Activated naive CD8-positive, alpha-beta T cell (primary cell): ENCODE measurements around the gene CGB8.

Experiments
- H3K27ac Mint-ChIP-seq: one replicate; pipeline ENCODE4 v1.8.0; 2021; ENCODE audit warnings: mixed read lengths
- H3K27me3 Mint-ChIP-seq: one replicate; pipeline ENCODE4 v1.8.0; 2021; ENCODE audit warnings: mixed read lengths
- H3K36me3 Mint-ChIP-seq: one replicate; pipeline ENCODE4 v1.8.0; 2021; ENCODE audit warnings: mixed read lengths
- H3K4me1 Mint-ChIP-seq: one replicate; pipeline ENCODE4 v1.8.0; 2021; ENCODE audit warnings: low read depth, mixed read lengths
- H3K4me3 Mint-ChIP-seq: one replicate; pipeline ENCODE4 v1.8.0; 2021; ENCODE audit warnings: mild to moderate bottlenecking, mixed read lengths
- H3K9me3 Mint-ChIP-seq: one replicate; pipeline ENCODE4 v1.8.0; 2021; ENCODE audit warnings: low read depth, mixed read lengths

Gene CGB8

DNA sequence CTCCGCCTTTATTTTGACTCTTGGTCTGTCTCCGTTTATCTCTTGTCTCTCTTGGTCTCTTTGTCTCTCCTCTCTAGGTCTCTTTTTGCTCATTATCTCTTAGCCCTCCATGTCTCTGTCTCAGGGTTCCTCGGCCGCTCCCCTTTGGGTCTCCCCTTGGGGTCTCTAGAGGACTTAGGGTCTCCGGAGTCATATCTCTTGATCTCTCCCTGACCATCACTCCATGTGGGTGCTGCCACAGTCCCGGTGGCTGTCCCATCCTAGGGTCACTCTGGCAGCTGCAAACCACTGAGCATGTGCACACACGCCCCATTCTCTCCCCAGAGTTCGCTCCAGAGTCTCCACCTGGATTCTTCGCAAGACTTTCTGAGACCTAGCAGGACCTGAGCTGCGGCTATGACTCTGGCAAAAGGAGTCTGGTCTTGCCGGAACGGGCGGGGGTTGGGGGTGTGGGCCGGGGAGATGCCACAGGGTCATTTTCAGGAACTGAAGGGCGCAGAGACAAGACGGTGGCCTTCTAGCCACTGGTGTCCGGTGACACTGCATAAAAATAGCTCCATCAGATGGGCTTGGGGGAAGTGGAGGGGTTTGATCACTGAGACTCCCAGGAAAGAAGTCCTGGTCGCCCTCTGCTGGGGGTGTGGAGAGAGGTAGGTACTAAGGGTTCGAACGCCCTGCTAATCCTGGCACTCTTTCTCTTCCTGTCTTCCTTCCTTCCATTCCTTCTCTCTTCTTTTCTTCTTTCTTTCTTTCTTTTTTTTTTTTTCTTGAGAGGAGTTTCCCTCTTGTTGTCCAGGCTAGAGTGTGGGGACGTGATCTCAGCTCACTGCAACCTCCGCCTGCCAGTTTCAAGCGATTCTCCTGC is 24.8 kb upstream of the CGB8 start:
- H3K27ac Mint-ChIP-seq = no peak overlapping the region
- H3K4me1 Mint-ChIP-seq = peaks cover 8% of the 10 kb centered on the region
- peaks cover 32% of the 10 kb centered on the region for H3K27me3 Mint-ChIP-seq
- peaks cover 3% of the 10 kb centered on the region for H3K36me3 Mint-ChIP-seq
- H3K4me3 Mint-ChIP-seq = peak overlapping the region; percentile 67
- H3K9me3 Mint-ChIP-seq = no peaks in the 10 kb centered on the region

DNA sequence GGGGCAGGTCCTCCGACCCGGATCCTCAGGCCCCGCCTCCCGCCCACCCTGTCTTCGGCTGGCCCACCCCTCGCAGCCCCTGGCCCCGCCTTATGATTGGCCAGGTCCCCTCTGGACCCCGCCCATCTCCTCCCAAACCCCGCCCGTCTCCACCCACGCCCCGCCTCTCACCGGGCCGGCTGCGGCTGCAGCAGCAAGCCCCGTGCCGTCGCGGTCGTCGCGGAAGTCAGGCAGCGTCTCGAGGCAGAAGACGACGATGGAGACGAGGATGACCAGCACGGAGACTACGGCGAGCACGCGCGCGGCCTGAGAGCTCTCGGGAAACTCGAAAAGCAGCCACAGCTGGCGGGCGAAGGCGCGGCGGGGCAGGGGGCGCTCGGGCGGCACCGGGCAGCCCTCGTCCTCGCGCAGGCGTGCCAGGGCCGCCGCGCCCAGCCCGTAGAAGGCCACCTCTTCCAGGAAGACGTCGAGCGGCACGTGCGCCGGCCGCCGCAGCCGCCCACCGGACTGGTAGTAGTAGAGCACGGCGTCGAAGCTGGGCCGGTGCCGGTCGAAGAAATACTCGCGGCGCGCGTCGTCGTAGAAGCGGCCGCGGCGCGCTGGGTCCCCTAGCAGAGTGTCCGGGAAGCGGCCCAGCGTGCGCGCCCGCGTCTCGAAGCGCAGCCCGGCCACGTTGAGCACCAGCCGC is 23.1 kb upstream of the CGB8 start:
- H3K36me3 Mint-ChIP-seq = peaks cover 3% of the 10 kb centered on the region

DNA sequence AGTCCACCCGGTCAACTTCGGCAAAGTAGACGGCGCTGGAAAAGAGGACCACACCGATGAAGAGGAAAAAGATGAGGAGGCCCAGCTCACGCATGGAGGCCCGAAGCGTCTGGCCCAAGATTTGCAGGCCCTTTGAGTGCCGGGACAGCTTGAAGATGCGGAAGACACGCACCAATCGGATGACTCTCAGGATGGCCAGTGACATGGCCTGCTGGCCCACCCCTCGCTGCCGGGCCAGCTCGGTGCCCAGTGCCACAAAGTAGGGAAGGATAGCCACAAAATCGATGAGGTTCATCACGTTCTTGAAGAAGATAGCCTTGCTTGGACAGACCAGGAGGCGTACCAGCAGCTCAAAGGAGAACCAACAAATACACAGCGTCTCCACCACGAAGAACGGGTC is 21.5 kb upstream of the CGB8 start:
- Mint-ChIP-seq H3K9me3 (no peaks in the 10 kb centered on the region), H3K4me1 (peaks cover 8% of the 10 kb centered on the region)

More for the DNA sequence above, 23.1 kb upstream of the CGB8 start:
- Mint-ChIP-seq H3K4me1 (peaks cover 8% of the 10 kb centered on the region), H3K4me3 (no peak overlapping the region), H3K9me3 (no peaks in the 10 kb centered on the region), H3K27ac (no peak overlapping the region), H3K27me3 (peaks cover 38% of the 10 kb centered on the region)

DNA sequence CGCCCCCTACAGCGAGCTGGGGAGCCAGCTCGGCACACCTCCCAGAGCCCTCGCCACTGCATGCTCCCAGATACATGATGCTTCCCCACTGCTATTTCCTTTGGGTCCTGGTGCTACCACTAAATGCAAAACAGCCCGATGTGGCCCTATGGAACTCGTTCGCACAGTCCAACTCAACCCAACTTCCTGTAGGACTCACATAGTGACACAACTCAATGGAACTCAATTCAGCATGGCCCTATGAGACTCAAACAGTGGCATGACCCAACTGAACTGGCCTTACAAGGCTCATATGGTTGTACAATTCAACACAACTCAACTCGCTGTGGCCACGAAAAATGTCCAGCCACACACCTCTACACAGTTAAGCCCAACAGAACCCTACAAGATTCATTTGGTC is 20.1 kb upstream of the CGB8 start:
- H3K4me1 Mint-ChIP-seq = peaks cover 8% of the 10 kb centered on the region
- peaks cover 45% of the 10 kb centered on the region for H3K27me3 Mint-ChIP-seq
- no peaks in the 10 kb centered on the region for H3K9me3 Mint-ChIP-seq
- H3K4me3 Mint-ChIP-seq = no peak overlapping the region
- H3K36me3 Mint-ChIP-seq = peaks cover 3% of the 10 kb centered on the region
- no peak overlapping the region for H3K27ac Mint-ChIP-seq

More for the DNA sequence above, 21.5 kb upstream of the CGB8 start:
- Mint-ChIP-seq H3K27me3 (peaks cover 50% of the 10 kb centered on the region), H3K4me3 (no peak overlapping the region), H3K36me3 (peaks cover 3% of the 10 kb centered on the region), H3K27ac (no peak overlapping the region)

DNA sequence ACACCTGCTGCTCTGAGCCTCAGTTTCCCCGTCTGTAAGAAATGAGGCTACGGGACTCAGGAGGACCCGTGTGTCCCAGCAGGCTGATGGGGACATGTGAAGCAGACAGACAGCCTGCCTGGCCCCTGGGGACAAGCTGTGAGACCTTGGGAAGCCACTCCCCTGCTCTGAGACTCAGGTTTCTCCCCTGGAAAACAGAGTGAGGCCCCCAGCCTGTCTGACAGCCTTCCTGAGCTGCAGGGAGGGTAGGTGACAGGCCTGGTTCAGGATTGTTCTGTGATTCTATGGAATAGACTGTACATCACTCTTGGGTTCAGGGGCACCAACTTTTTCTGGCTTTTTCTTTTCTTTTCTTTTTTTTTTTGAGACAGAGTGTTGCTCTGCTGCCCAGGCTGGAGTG is 18.6 kb upstream of the CGB8 start:
- H3K4me1 Mint-ChIP-seq = no peaks in the 10 kb centered on the region
- H3K9me3 Mint-ChIP-seq = no peaks in the 10 kb centered on the region
- H3K36me3 Mint-ChIP-seq = peaks cover 3% of the 10 kb centered on the region
- no peak overlapping the region for H3K27ac Mint-ChIP-seq
- H3K4me3 Mint-ChIP-seq = no peak overlapping the region
- peaks cover 35% of the 10 kb centered on the region for H3K27me3 Mint-ChIP-seq

DNA sequence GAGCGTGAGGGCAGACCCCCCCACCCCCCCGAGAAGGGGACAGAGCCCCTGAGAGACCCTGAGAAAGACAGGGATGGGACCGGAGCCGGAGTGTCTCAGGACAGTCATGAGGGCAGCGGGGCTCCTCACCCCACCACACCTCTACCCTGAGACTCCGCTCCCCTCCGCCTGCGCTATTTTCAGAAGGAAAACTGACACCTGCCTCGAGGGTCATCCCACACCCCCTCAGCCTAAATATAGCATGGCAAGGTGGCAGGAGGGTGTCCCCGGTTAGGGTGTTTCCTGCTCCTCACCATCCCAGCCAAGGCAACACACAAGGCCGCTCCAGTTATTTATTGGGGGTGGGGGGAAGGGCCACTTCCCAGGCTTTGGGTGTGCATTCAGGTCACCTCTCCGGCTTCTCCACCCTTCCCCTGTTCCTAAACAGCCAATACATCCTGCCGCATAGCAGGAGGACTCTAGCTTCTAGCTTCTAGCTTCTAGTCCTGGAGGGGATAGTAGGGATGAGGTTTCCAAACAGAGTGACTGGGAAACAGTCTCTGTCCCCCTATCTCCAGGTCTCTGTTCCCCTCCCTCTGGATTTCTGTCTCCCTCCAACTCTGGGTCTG is 17.1 kb upstream of the CGB8 start:
- H3K4me1 Mint-ChIP-seq = no peaks in the 10 kb centered on the region
- no peak overlapping the region for H3K4me3 Mint-ChIP-seq
- peaks cover 3% of the 10 kb centered on the region for H3K36me3 Mint-ChIP-seq
- H3K27me3 Mint-ChIP-seq = peaks cover 34% of the 10 kb centered on the region
- no peak overlapping the region for H3K27ac Mint-ChIP-seq
- no peaks in the 10 kb centered on the region for H3K9me3 Mint-ChIP-seq

DNA sequence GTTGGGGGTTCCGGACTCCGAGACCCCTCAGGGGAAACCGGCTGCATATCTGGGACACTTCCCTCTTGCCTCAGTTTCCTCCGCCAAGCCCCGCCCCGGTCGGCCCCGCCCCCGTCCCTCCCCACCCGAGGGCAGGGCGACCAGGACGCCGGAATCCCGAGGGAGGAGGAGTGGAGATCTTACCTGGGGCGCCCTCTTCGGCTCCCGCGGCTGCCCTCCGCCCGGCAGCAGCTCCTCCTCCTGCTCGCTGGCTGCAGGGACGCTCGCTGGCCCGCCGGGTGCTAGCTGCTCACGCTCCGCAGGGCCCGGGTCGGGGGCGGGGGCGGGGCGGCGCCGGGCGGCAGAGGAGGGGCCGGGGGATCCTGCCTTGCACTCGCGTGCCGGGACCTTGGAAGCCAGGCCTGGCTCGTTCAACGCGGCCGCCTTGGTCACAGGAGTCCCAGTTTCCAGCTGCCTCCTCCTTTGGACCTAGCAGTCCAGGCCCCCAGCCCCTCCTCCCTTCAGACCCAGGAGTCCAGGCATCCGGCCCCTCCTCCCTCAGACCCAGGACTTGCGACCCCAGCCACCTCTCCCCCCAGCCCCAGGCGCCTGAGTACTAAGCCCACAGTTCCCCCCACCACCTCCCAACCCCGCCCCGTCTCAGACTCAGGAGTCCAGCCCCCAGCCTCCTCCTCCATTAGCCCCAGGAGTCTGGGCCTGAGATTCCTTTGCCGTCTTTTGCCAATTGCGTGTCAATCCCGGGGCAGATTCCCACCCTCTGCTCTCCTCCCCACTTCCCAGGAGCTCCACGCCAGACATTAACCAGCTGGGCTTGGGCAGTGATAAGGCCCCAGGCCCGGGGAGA is 16.1 kb upstream of the CGB8 start, which contains the start of gene NTF4:
TSS of gene NTF4 (minus strand) at position 51 of the 844 bp plus-strand sequence. CDS start 2,821 bp downstream, outside the sequence.
- H3K4me3 Mint-ChIP-seq = no peak within 1 kb of the TSS
- H3K9me3 Mint-ChIP-seq = no peaks in the 10 kb centered on the region
- H3K27ac Mint-ChIP-seq = no peak within 1 kb of the TSS
- no peaks in the 10 kb centered on the region for H3K36me3 Mint-ChIP-seq
- H3K27me3 Mint-ChIP-seq = peaks cover 31% of the 10 kb centered on the region
- no peaks in the 10 kb centered on the region for H3K4me1 Mint-ChIP-seq

DNA sequence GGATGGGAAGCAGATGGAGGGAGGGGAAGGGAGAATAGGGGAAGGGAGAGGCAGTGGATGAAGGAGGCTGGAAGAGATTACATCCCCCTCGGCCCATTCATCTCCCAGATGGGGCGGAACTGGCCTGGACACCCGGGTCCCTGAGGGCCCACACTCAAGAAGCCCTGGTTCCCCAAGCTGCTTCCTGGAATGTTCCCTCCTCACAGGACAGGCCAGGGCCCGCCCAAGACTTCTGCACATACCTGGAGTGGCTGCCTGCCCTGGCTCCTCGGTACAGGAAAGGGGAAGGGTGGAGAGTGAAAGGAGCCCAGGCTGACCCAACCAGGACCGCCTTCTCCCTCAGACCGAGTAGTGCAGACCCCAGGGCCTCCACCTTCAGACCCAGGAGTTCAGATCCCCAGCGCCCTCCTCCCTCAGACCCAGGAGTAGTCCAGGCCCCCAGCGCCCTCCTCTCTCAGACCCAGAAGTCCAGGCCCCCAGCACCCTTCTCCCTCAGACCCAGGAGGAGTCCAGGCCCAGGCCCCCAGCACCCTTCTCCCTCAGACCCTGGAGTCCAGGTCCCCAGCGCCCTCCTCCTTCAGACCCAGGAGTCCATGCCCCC is 15.2 kb upstream of the CGB8 start:
- no peaks in the 10 kb centered on the region for H3K4me1 Mint-ChIP-seq
- no peaks in the 10 kb centered on the region for H3K36me3 Mint-ChIP-seq
- H3K9me3 Mint-ChIP-seq = no peaks in the 10 kb centered on the region
- peaks cover 29% of the 10 kb centered on the region for H3K27me3 Mint-ChIP-seq
- no peak overlapping the region for H3K4me3 Mint-ChIP-seq
- H3K27ac Mint-ChIP-seq = no peak overlapping the region

DNA sequence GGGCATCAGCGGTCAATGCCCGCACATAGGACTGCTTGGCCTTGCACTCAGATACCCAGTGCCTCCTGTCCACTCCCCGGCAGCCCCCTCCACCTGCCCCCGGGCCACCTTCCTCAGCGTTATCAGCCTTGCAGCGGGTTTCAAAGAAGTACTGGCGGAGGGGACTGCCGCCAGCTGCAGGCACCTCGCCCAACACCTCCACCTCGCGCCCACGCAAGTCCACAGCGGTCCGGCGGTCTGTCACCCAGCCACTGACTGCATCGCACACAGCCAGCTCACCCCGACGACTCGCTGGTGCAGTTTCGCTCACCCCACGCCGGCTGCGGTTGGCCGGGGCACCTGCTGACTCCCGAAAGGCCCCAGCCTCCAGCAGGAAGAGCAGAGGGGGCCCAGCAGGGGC is 12.5 kb upstream of the CGB8 start:
- peaks cover 13% of the 10 kb centered on the region for H3K4me1 Mint-ChIP-seq
- H3K27ac Mint-ChIP-seq = no peak overlapping the region
- peaks cover 20% of the 10 kb centered on the region for H3K27me3 Mint-ChIP-seq
- H3K4me3 Mint-ChIP-seq = no peak overlapping the region
- H3K9me3 Mint-ChIP-seq = no peaks in the 10 kb centered on the region
- H3K36me3 Mint-ChIP-seq = no peaks in the 10 kb centered on the region

DNA sequence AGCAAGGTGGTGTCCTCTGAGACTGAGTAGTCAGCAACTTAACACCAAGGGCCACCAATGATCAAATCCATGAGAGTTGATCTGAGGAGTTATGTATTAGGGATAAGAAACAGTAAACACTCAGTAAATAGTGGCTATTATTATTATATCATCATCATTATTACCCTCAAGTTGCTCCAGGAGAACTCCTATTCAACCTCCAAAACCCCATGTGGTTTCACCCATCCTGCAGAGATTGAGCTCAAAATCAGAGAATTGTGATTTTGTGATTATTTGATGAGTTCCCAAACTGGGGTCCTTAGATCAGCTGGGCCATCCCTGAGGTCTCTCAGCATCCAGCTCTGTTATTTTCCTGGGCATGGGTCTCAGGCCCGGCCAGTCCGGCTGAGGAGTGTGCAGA is 12.1 kb upstream of the CGB8 start:
- Mint-ChIP-seq H3K36me3 (no peaks in the 10 kb centered on the region), H3K9me3 (no peaks in the 10 kb centered on the region), H3K27me3 (peaks cover 16% of the 10 kb centered on the region), H3K4me1 (peaks cover 15% of the 10 kb centered on the region), H3K4me3 (no peak overlapping the region), H3K27ac (no peak overlapping the region)

DNA sequence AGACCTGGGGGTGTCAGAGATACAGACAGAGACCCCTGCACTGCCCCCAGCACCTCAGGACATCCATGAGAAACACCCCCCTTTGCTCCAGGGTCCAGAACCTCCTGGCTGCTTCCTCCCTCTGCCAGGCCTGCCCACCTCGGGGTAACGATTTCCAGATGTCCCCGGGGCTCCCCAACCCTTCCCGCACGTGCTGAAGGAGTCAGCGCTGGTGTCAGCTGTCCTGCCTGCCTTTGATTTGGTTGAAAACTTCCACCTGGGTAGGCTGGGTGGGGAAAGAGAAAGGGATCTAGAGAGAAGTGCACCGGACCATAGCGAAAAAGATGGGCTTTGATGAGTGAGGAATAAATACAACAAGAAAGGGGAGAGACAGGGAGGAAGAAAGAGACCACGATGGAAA is 10.1 kb upstream of the CGB8 start:
- Mint-ChIP-seq H3K36me3 (no peaks in the 10 kb centered on the region), H3K9me3 (no peaks in the 10 kb centered on the region), H3K4me1 (peaks cover 15% of the 10 kb centered on the region), H3K27me3 (peaks cover 12% of the 10 kb centered on the region), H3K4me3 (no peak overlapping the region), H3K27ac (no peak overlapping the region)

DNA sequence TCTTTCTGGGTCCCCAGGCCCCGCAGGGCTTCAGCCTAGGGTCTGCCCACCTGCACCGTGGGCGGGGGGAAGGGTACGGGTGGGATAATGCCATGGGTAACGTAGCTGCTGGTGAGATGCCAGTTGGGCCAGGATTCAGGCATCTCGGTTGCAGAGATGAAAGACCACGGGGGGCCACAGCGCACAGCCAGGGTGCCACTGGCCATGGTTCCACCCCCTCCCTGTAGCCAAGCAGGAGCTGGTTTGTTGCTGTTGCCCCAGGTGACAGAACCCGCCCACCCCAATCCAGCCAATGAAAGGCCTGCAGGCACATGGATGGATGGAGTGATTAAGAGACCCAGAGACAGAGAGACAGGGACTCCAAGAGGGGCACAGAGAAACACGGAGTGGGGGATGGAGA is 9.7 kb upstream of the CGB8 start:
- no peaks in the 10 kb centered on the region for H3K9me3 Mint-ChIP-seq
- no peak overlapping the region for H3K27ac Mint-ChIP-seq
- no peak overlapping the region for H3K4me3 Mint-ChIP-seq
- H3K27me3 Mint-ChIP-seq = peaks cover 12% of the 10 kb centered on the region
- H3K36me3 Mint-ChIP-seq = no peaks in the 10 kb centered on the region
- H3K4me1 Mint-ChIP-seq = peaks cover 15% of the 10 kb centered on the region

DNA sequence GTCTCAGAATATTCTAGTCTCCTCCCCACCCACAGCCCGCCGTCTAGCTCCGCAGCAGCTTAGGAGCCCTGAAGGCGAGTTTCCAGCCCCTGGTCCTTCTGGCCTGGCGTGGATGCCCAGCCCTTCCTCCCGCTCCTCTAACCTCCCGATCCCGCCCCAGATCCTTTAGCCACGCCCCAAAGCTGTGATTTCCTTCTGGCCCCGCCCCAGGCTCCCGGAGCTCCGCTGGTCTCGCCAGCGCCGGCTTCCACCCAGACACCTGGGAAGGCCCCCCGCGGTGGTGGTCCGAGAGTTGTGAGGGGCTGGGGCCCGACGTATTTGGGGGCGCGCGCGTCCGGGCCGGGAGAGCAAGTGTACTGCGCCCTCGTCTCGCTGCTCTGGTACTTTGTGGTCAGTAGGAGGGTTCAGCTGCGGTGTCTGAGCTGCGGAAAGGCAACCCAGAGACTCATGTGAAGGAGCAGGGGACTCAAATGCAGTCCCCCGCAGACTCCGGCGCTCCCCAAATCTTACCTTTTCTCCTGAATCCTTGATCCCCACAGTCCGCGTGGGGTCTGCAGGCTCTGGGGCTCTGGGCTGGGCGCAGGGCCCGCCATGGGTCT is 8.8 kb upstream of the CGB8 start, which contains the start of gene CGB7:
TSS of gene CGB7 (minus strand) at position 114 of the 599 bp plus-strand sequence. CDS start 2,374 bp downstream, outside the sequence.
- no peak within 1 kb of the TSS for H3K27ac Mint-ChIP-seq
- peaks cover 12% of the 10 kb centered on the region for H3K27me3 Mint-ChIP-seq

More for the DNA sequence above, 8.8 kb upstream of the CGB8 start, which contains the start of gene CGB7:
- Mint-ChIP-seq H3K4me3 (peak within 1 kb of the TSS; percentile 89), H3K9me3 (no peaks in the 10 kb centered on the region), H3K4me1 (peaks cover 15% of the 10 kb centered on the region), H3K36me3 (no peaks in the 10 kb centered on the region)
